ENCODE measurements around the gene YARS2. TPM values are rescaled to one million over a fixed set of nuclear protein-coding genes. Genes with fewer than 3 reads are reported as not detected.

Gene YARS2
- total RNA-seq, 2 donors from 2014 or later = 14.2 to 16.2 TPM

DNA sequence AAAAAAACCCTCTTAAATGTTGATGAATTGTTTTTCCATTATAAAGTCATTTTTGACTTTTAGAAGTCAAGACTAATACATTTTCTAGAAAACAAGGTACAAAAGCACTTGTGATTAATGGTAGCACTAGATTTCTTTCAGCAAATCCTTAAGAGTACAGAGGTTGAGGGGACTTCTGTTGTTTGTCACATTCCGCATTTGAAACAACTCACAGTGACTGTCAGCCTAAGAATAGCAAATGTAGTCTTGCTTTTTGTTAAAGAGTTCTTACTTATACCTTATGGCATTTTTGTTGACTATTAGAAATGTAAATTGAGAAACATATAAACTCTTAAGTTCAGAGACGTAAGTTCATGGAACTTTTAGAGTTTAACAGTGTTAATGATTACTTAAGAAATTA lies 16.4 kb downstream of the YARS2 start:
- DNase-seq (ENCODE audit: low spot score) = no peak
- H3K27me3 ChIP-seq (replicated peaks; ENCODE audit: insufficient read depth) = no peaks in the 10 kb centered on the region

DNA sequence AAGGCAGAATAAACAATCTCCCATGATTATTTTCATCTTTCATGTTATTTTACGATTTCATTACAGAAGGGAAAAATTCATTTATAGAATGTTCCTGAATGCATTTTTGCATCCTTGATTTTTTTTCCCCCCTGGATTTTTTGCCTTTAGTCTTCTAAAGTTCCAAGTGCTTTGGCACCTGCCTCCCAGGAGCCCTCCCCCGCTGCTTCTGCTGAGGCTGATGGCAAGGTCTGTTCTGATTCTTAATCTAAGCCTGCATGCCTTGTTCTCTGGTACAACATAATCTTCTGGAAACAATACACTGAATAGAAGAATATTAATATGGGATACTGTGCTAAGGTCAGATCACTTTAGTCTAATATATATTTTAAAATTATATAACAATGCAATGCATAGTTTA lies 18.0 kb downstream of the YARS2 start:
- Histone ChIP-seq H3K27ac (no peak overlapping the region), H3K9me3 (no peaks in the 10 kb centered on the region), H3K4me1 (ENCODE audit: control insufficient read depth in 1 of 2, low read depth in 2 of 2) (no peaks in the 10 kb centered on the region), H3K36me3 (peaks cover 27% of the 10 kb centered on the region), H3K4me3 (no peak overlapping the region), H3K27me3 (replicated peaks; ENCODE audit: insufficient read depth) (no peaks in the 10 kb centered on the region)
- ATAC-seq (ENCODE audit: insufficient number of reproducible peaks, low FRiP score, low read depth) = no peak
- TF ChIP-seq, protein P1, sequence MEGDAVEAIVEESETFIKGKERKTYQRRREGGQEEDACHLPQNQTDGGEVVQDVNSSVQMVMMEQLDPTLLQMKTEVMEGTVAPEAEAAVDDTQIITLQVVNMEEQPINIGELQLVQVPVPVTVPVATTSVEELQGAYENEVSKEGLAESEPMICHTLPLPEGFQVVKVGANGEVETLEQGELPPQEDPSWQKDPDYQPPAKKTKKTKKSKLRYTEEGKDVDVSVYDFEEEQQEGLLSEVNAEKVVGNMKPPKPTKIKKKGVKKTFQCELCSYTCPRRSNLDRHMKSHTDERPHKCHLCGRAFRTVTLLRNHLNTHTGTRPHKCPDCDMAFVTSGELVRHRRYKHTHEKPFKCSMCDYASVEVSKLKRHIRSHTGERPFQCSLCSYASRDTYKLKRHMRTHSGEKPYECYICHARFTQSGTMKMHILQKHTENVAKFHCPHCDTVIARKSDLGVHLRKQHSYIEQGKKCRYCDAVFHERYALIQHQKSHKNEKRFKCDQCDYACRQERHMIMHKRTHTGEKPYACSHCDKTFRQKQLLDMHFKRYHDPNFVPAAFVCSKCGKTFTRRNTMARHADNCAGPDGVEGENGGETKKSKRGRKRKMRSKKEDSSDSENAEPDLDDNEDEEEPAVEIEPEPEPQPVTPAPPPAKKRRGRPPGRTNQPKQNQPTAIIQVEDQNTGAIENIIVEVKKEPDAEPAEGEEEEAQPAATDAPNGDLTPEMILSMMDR (IDR thresholded peaks at IDR 0.05) = no peak
- DNase-seq (ENCODE audit: low spot score) = no peak

More for the DNA sequence above, 16.4 kb downstream of the YARS2 start:
- no peaks in the 10 kb centered on the region for H3K9me3 ChIP-seq
- H3K4me3 ChIP-seq = no peak overlapping the region
- no peaks in the 10 kb centered on the region for H3K4me1 ChIP-seq (ENCODE audit: control insufficient read depth in 1 of 2, low read depth in 2 of 2)
- TF ChIP-seq, protein P1 (IDR thresholded peaks at IDR 0.05) = no peak
- H3K27ac ChIP-seq = no peak overlapping the region
- no peak for ATAC-seq (ENCODE audit: insufficient number of reproducible peaks, low FRiP score, low read depth)
- peaks cover 22% of the 10 kb centered on the region for H3K36me3 ChIP-seq

DNA sequence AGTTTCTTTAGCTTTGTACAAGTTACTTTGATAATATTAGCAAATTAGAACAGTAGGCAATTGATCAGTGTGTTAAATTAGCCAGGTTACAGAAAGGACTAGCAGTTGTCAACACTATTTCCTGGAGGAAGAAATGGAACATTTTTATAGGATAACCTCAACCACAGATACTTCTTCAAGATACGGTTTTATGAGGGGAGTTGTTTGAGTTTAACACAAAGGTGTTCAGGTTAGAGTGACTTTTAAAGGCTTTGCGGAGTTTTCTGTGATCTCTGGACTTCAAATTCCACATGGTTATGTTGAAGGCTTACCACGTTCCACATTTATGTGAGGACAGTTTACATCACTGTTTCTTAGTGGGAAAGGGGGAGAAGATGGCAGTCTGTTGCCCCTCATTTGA lies 19.3 kb downstream of the YARS2 start:
- TF ChIP-seq, protein P1 (IDR thresholded peaks at IDR 0.05) = no peak
- H3K4me3 ChIP-seq = no peak overlapping the region
- no peaks in the 10 kb centered on the region for H3K27me3 ChIP-seq (replicated peaks; ENCODE audit: insufficient read depth)
- H3K36me3 ChIP-seq = peaks cover 20% of the 10 kb centered on the region
- no peaks in the 10 kb centered on the region for H3K4me1 ChIP-seq (ENCODE audit: control insufficient read depth in 1 of 2, low read depth in 2 of 2)
- DNase-seq (ENCODE audit: low spot score) = no peak
- H3K9me3 ChIP-seq = no peaks in the 10 kb centered on the region
- no peak overlapping the region for H3K27ac ChIP-seq
- no peak for ATAC-seq (ENCODE audit: insufficient number of reproducible peaks, low FRiP score, low read depth)

DNA sequence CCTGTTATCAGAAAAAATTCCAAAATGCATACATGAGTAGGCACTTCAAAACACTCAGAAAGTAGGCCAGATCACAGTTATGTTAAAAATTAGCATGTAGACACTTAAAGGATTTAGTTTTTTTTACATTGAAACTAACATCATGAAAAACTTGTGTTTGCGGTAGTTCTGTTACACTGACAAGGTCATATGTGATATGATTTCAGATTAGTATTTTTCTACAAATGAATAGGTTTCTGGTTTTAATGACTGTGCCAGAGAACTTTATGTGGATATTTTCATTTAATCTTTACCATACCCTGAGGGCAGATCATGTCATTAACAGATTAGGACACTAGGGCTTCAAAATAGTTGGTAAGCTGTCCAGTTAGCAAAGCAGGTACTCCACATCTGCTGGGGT lies 20.7 kb downstream of the YARS2 start:
- H3K9me3 ChIP-seq = no peaks in the 10 kb centered on the region
- no peaks in the 10 kb centered on the region for H3K4me1 ChIP-seq (ENCODE audit: control insufficient read depth in 1 of 2, low read depth in 2 of 2)
- peaks cover 19% of the 10 kb centered on the region for H3K36me3 ChIP-seq
- H3K4me3 ChIP-seq = no peak overlapping the region
- no peaks in the 10 kb centered on the region for H3K27me3 ChIP-seq (replicated peaks; ENCODE audit: insufficient read depth)
- no peak overlapping the region for H3K27ac ChIP-seq
- DNase-seq (ENCODE audit: low spot score) (no peak), ATAC-seq (ENCODE audit: insufficient number of reproducible peaks, low FRiP score, low read depth) (no peak)
- TF ChIP-seq, protein P1 (IDR thresholded peaks at IDR 0.05) = no peak

DNA sequence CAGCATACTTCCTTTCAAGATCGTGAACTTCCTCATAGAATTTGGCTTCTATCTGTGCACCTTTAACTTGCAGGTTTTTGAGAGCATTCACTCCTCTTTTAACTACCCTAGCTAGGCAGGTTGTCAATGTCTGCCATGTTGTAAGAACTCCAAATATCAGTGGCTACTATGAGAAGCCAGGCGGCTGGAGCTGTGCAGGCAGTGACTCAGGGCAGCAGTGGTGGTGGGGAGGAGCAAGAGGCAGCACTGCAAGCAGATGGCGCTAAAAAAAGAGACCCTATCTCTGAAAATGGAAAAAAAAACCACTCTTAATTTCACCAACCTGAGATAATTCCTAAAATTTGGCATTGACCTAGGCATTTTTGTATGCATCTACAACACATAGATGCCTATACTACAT lies 28.5 kb downstream of the YARS2 start:
- no peak overlapping the region for H3K4me3 ChIP-seq
- no peaks in the 10 kb centered on the region for H3K4me1 ChIP-seq (ENCODE audit: control insufficient read depth in 1 of 2, low read depth in 2 of 2)
- DNase-seq (ENCODE audit: low spot score) = no peak
- no peak overlapping the region for H3K27ac ChIP-seq
- no peaks in the 10 kb centered on the region for H3K27me3 ChIP-seq (replicated peaks; ENCODE audit: insufficient read depth)
- TF ChIP-seq, protein P1 (IDR thresholded peaks at IDR 0.05) = no peak
- peaks cover 8% of the 10 kb centered on the region for H3K36me3 ChIP-seq
- no peak for ATAC-seq (ENCODE audit: insufficient number of reproducible peaks, low FRiP score, low read depth)
- H3K9me3 ChIP-seq = no peaks in the 10 kb centered on the region

Data from thoracic aorta (tissue), 2 donors.